ENCODE data around the gene KLHDC3.
"Not testable (repeated sequence)": the region's sequence is repeated elsewhere in the genome, so short reads cannot be mapped to it uniquely, and the experiment has no call there.

The KLHDC3 gene

DNA sequence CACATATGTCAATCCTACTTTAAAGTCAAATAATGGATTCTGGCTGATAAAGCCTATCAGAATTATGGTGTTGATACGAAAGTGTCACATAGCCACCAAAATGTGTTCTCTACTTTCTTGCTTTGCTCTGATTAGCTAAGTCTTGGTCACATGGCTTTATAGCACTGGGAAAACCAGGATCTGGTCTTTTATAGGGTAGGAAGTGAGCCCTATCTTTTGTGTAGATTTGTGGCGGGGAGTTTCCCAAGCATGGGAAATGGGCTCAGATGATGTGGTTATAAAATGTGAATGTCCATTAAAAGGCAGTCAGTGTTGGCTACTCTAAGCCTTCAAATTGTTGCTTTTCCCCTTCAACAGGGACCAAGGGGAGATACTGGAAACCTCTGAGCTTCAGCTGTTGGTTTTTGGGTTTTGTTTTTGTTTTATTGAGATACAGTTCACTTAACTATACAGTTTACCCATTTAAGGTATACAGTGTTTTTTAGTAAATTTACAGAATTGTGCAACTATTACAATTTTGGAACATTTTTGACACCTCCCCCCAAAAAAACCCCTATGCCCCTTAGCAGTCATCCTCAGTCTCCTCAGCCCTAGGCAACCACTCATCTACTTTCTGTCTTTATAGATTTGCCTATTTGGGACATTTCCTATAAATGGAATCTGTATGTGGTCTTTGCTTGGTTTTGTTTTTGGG lies 19.6 kb downstream of the KLHDC3 start:
- FAIRE-seq = no peak

DNA sequence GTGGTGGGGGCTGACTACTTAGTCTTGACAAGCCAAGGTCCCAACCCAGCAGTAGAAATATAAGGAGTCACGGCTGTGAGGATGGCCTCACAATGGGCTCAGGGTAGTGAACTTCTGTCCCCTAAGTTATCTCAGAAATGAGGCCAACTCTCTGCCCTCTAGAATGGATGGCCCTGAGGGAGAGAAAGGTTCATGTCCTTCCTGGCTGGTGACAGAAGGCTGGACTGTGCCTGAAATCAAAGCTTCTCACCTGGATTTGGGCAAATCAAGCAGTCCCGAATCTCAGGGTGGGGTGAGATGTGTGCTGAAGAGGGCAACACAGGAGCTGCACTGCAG lies 20.1 kb downstream of the KLHDC3 start:
- FAIRE-seq = no peak

DNA sequence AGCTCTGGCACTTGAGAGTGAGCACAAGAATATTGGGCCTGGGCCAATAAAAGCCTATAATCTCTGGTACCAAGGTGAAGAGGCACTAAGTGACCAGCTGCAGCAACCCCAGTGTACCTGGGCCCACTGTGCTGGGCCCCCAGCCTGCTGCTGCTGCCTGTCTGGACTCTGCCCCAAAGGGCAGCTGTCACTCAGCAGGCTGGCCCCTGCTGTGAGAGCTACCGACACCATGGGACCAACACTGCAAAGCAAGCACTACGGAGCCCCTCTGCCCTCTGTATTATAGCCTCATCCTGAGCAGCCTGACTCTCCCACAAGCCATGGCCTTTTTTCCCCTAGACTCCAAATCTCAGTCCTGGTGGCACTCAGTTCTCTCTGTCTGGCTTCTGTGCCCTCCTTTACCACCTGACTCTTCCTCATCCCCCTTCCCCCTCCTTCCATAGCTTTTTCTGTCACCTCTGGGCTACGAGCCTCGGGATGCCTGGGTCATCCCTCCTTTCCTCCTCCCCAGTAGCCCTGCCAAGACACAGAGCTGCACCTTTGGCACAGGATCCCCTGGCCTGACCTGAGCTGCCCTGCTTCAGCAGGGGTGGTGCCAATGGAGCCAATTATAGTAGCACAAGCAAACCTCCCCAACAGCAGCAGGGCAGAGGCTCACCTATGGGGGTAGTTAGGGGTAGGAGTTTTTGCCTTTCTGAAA lies 21.6 kb downstream of the KLHDC3 start:
- no peak for FAIRE-seq

DNA sequence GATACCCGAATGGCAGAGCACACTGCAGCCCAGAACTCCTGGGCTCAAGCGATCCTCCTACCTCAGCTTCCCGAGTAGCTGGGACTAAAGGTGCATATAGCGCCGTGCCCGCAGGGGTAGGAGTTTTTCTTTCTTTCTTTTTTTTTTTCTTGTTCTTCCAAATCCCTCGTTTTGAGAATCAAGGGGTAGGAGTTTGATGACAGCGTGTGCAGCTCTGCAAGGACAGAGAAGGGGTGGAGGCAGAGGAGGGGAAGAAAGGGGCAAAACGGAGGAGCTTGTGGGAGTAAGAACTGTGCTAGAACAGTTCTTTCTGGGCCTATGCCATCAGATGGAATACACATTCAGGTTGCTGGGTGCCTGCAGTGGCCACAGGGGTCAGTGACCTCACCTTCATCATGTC lies 22.7 kb downstream of the KLHDC3 start:
- FAIRE-seq = no peak

DNA sequence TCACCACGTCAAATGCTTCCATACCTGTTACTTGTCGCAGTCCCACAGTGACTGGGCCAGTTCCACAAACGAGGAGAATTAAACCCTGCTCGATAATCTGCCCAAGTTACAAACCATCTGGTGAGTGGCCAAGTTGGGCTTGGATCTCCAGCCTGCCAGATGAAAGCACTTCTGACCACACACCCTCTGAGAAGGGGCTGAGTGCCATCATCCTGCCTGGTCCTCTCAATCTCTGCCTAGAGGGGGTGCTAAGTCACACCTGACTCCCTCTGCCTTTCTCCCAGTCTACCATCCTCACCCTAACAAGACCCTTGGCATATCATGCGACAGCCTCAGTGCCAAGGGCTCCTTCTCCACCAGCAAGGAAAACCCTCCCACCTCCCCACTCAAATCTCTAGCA lies 23.1 kb downstream of the KLHDC3 start:
- FAIRE-seq = no peak

DNA sequence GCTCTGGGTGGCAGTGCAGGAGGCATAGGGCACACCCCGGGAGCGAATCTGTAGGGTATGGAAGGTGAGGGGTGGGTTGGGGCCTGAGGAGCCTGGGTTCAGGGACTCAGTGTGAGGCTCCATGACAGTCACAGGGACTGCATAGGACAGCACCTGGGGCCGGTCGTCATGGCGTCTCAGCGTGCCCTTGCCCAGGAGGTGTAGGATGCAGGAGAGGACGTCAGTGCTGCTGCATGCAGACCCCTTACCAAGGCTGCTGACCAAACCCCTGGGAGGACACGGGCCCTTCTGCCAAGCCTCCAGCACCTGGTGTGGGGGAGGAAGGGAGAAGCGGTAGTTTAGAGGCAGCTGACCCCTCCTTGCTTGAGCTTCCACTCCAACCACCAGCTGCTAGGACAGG lies 23.7 kb downstream of the KLHDC3 start:
- no peak for FAIRE-seq

DNA sequence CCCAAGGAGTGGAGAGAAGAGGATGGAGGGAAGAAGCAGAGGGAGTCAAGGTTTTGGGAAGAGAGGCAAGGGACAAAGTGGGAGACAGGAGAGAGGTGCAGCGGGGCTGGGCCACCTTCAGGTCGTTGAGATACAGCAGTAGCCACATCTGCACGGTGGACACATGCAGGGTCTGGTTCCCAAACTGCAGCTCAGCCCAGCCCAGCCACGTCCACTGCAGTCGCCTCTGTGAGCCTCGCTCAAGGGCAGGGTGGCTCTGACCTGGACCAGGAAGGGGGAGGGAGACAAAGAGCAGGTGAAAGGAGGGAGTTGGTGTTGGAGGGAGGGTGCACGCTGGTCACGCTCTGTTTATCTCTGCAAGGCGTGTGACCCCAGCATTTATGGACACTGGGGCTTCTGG lies 24.7 kb downstream of the KLHDC3 start:
- no peak for FAIRE-seq

DNA sequence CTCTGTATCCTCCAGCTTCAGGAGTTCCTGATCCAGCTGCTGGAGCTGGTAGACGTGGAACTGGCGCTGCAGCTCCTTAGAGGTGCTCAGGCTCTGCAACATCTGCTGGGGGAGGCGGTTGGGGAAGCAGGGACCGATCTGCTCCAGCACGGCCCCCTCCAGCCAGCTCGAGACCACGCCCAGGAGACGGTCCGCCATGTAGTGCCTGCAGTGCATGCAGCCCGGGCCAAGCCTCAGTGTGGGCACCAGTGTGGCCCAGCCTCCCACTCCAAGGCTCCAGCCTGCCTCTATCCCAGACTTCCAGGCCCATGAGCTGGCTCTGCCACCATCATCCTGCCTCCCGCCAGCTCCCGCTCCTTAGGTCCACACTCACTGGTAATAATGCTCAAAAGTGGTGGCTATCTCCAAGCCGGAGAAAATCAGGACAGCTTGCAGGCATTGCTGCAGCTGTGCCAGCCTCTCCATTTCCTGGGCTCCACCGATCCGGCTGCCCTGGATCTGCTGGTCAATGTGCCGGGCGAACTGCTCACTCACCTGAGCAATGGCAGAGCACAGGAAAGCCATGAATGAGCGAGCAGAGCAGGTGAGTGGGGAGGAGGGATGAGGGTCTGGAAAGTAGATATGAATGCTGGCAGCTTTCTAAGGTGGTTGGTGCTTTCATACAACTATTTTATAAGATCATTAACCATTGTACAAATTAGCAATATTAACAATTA lies 26.7 kb downstream of the KLHDC3 start:
- no peak for FAIRE-seq

DNA sequence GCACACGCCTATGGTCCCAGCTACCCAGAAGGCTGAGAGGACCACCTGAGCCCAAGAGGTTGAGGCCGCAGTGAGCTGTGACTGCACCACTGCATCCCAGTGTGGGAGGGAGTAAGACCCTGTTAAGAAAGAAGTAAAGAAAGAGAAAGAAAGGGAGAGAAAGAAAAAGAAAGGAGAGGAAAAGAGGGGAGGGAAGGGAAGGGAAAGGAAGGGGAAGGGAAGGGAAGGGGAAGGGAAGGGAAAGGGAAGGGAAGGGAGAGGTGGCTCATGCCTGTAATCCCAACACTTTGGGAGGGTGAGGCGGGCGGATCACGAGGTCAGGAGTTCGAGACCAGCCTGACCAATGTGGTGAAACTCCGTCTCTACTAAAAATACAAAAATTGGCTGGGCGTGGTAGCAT lies 27.4 kb downstream of the KLHDC3 start:
- not testable (repeated sequence) for FAIRE-seq

DNA sequence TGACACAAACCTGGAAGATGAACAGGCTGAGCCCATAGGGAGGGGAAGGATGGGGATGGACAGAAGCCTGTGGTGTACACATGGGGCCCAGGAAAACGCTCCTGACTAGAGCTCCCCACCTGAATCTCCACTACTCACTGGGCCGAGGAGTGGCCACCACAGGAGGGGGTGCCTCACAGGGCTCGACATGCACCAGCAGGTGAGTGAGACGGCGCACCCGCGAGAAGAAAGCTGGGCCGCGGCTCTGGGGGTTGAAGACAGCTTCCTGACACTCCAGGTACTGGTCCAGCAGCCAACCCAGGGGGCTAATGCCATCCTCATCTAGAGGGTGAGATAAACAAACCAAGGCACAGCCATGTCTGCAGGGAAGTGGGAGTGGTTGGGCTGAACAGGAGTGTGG lies 29.3 kb downstream of the KLHDC3 start:
- FAIRE-seq = no peak

DNA sequence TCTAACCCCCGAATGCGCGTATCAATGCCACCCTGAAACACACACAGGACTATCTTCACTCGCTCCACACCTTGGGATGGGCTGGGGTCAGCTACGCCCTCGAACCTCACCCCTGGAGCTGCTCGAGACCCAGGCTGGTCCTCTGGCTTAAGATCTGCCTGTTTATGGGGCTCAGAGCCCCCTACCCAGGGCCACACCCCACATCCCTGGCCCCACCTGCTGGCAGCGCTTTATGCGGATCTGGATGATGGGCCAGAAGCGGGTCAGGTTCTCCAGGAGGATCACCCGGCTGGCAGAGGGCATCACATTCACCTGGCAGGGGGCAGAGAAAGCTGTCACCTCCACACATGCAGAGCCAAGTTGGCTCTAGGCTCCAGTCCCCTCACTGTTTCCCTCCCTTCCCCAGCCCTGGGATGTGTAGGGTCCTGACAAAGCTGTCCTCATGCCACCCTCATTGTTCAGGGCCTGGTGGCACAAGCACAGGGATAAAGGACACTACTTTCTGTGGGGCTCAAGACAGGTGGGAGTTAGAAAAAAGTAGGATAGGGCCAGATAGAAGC lies 31.4 kb downstream of the KLHDC3 start:
- FAIRE-seq = no peak

DNA sequence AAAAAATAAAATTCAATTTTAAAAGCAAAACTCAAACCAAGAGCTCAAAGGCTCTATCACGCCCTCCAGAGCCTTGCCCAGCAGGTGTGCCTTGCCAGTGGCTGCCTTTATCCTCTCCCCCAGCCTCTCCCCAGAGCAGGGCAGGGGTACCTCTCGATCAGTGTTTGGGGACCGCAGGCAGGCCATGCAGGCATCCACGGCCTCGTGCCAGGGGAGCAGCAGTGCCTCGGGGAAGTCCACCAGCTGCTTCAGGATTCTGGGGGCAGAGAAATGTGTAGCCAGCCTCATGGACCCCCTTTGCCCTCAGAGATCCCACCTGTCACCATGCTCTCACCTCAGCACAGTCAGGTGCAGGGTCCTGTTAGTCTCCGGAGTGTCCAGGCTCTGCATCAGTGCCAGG lies 33.9 kb downstream of the KLHDC3 start:
- FAIRE-seq = no peak

DNA sequence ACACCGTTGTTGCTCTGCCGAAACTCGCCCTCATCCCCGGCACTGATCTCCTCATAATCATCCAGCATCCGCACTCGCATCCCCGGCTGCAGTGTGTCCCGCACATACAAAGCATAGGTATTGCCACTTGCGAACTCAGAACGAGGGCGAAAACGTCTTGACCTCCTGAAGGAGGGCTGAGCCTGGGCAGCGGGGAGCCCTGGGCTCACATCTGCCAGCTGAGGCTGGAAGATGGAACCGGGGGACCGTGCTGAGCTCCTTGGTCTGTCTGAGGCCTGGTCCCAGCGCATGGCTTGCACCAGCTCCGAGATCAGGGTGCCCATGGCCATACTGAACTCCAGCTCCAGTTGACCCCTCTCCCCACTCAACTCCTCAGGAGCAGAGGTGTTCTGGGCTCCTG lies 36.9 kb downstream of the KLHDC3 start:
- no peak for FAIRE-seq

DNA sequence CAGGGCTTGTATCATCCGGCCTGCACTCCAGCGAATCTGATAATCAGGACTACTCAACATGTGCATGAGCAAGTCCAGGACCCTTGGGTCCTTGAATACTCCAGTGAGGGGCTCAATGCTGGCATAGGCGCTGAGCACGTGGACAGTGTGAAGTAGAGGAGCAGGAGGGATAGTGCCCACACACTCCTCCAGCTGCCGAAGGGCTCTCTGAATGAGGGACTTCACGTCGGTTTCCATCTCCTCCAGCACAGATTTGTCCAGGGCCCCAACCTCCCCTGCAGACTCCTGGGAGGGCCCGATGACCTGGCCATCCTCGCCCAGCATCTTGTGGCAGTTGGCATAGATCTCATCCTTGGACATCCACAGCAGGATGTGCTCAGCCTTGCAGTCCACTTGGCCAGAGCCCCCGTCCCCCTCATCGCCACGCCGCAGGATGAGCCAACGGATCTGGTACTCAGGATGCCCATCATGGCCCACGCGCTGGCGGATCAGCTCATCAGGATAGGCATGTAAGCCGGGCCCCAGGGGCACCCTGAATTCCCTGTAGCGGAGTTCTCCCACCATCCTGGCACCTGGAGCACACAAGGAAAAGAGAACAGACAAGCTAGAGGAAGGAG lies 38.3 kb downstream of the KLHDC3 start:
- no peak for FAIRE-seq

DNA sequence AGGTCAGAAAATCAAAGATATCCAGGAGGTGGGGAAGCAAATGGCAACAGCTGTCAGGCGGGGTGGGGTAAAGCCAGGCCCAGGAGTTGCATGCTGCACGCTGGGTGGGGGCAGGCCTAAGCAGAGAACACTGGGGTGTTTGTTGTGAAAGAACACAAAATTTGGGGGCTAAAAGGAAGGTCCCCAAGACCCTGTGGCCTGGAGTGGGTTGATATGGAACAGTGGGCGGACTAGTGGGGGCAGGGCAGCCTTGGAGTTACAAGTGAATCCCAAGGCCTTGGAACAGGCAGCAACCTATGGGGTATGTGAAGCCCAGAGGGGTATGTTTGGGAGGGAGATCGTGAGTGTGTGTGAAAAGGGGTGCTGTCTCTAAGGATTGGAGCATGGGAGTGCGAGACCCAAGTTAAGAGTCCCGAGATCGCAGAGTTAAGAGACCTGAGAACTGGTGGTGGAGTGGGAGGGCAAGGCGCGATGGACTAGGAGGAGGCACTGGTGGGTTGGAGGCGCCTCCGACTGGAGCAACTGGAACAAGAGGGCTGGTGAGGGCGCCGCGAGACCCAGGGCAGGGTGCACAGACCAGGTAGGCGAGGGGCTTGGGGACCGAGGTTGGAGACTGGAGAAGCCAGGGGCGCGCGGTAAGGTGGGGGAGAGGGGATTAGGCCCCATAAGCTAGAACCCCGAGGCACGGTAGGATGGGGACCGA lies 38.9 kb downstream of the KLHDC3 start:
- no peak for FAIRE-seq

DNA sequence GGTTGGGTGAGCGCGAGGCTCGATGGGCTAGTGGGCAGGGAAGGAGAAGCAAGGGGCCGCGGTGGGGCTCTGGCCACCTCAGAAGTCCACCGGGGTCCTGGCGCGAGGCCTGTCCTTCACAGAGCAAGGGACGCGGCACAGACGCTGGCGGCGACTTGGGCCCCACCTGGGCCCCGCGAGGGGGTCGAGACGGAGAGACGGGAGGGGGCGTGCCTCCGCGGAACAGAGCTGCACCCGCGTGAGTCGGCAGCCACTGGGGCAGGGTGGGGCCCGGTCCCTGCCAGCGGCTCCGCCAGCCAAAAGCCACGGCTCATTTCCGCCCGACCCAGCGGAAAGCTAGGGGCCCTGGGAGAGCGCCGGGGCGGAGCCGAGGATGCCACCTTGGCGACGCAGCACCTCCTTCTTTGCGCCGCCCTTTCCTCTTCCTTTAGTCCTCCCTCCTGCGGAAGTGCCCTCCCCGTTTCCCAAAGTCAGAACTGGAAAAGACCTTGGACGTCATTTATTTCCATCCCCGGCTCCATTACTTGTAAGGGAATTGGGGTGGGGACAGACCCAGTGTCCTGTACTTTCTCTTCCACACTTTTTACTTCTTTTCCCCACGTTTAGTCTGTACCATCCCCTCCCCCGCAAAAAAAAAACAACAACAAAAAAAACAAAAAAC lies 39.6 kb downstream of the KLHDC3 start, which contains the start of gene CUL7:
TSS of gene CUL7 (minus strand) at position 307 of the 661 bp plus-strand sequence. CDS start 1,063 bp downstream, outside the sequence.
- no peak for FAIRE-seq

DNA sequence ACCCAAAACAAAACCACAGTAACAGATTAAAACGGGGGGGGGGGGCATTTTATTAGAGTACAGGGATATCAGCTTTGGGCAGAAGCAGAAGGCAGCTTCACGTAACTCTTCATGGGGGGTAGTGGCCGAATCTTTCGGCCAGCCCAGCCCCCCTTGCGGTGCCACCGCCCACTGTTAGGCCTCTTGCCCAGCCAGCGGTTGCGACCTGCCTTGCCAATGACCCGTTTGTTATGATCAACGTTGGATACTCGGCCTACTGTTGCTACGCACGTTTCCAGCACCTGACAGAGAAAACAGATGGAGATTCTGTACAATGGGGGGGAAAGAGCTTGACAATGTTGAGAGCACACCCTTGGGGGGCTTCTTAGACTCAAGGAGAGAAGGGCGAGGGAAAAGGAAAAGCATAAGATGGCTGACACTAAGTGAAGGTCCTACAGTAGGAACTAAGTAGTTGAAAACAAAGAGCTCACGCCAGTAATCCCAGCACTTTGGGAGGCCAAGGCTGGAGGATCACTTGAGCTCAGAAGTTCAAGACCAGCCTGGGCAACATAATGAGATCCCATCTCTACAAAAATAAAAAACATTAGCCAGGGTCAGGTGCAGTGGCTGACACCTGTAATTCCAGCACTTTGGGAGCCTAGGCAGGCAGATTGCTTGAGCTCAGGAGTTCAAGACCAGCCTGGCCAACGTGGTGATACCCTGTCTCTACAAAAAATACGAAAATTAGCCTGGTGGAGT lies 40.3 kb downstream of the KLHDC3 start:
- no peak for FAIRE-seq

DNA sequence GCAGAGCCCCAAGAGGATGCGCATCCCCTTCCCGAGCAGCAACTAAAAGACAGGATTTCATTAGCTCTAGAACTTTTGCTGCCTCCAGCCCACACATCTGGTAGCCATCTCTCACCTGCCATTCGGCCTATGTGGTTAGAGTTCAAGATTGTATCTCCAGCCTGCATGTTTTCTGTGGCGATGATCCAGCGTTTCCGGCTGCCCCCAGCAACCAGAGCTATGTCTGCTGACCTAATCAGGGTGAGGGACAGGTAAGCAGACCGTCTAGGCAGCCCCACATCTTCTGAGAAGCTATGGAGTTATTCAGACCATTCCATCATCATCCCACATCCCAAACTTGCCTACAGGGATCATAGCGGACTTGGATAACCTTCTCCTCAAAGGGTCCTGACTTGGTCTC lies 41.9 kb downstream of the KLHDC3 start:
- no peak for FAIRE-seq

DNA sequence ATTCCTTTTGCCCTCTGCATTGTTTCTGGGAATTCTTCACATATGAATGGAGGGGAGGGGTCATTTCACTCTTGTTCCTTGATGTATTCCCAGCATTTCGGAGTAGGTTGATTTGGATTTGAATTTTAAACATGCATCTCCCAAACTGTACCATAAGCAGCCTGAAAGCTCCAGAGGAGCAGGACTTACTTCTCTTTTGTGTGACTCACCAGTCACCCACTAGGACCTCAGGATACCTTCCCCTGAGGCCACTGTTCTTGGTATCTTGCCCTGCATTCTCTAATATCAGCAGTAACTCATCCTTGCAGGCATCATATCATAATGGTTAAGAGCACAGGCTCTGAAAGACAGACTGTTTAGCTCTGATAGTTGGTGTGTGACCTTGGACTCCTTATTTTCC lies 44.5 kb downstream of the KLHDC3 start:
- FAIRE-seq = no peak

DNA sequence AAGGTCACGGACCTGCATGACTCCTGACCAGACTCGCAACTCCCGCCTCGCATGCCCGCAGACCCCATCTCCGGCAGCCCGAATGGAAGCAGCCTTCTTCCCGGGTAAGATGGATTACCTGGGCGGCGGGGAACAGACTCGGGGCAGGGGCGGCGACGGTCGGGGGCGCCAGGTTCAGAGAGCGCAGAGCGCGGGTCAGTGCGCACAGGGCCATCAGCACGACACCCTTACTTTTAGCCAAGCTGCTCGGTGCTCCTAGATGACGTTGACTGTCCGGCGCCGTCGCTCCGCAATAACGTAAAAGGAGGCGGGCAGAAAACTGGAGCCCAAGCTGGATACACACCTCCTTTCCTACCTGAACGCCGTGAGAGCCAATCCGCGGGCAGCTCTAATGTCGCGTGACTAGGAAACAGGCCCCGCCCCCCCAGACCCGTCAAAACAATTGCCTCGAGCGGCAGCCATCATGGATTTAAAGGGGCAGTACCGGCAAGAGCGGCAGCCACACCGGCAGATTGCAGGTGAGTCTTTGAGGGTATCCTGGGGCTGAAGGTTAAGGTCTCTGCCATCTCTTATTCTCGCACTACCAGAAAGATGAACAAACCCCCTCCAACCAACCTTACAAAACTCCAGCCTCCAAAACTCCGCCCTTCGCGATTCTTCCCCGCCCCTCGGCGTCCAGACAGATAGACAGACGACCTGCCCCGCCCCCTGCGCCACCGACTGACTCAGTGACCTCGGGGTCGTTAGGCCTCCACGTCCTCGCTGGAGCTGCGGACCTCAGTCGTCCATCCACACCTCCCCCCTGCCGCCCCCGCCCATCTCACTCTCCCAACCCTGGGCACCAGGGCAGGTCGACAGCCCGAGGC lies 45.4 kb downstream of the KLHDC3 start, which contains the start of the genes KLC4 and MRPL2:
TSS of gene KLC4 (plus strand) at position 464 of the 866 bp plus-strand sequence. CDS start 1,705 bp downstream, outside the sequence.
TSS of gene MRPL2 (minus strand) at position 267 of the 866 bp plus-strand sequence. CDS start at position 214, 53 bp downstream.
- FAIRE-seq = no peak
